Measurements from ENCODE around the gene RAB3B. TPM values are rescaled to one million over a fixed set of nuclear protein-coding genes. Genes with fewer than 3 reads are reported as not detected.
A peak's percentile ranks its signal among the peaks of the same experiment; 100 is the strongest.

The RAB3B gene
- 78.5 and 91.9 TPM in 2 replicates for total RNA-seq (2012; rRNA removed)
- polyA plus RNA-seq (2012; rRNA removed), result 31.4 and 33.6 TPM in 2 replicates
- 10.6 and 11.3 TPM in 2 replicates for polyA plus RNA-seq (2012; cell fraction: cytosol; rRNA removed)
- polyA plus RNA-seq (2012; cell fraction: nucleus; rRNA removed; ENCODE audit: low replicate concordance), result 6.3 and 19.7 TPM in 2 replicates
- percentile 87 among the genes with signal in this experiment for Bru-seq, nascent RNA
- BruChase-seq, experiment 1, labeled RNA remaining after a 6-hour chase, result percentile 94 among the genes with signal in this experiment
- percentile 88 among the genes with signal in this experiment for BruChase-seq, experiment 2, labeled RNA remaining after a 2-hour chase
- long read RNA-seq, full-length matches to known transcripts, result 78 of 125 reads
- long read RNA-seq, partial matches to known transcripts, result 23 of 125 reads
- long read RNA-seq, other reads (novel, unspliced or antisense), result 24 of 125 reads

- no peaks in the 10 kb centered on the region; the same call in 1 of the 2 replicates for H3K27me3 ChIP-seq (ENCODE audit: control insufficient read depth, insufficient read depth, low read length)
- peak within 1 kb of the TSS; percentile 90 for H2BK5ac ChIP-seq (ENCODE audit: low read depth, low read length, poor library complexity, severe bottlenecking)
- no peak within 1 kb of the TSS for H2BK15ac ChIP-seq (ENCODE audit: low read depth, low read length)
- POLR2A ChIA-PET (ENCODE audit: unreplicated experiment), result no interaction called here
- peak within 1 kb of the TSS; percentile 99 for H3K4me3 ChIP-seq (ENCODE audit: insufficient read depth, low read depth, low read length)
- 0 out of 2 replicates have a peak within 1 kb of the TSS, but pooled peaks have one; percentile 6 for H2BK20ac ChIP-seq (ENCODE audit: low read depth, low read length)
- peak; percentile 100 for ATAC-seq (ENCODE audit: low read depth)
- peak; percentile 64 for DNase-seq
- no peak within 1 kb of the TSS; the same call in 1 of the 2 replicates for H3K56ac ChIP-seq (ENCODE audit: extremely low read depth, insufficient read depth, low read length)
- BruUV-seq (replicated peaks), result no TSS peak
- H2BK120ac ChIP-seq (ENCODE audit: low read depth, low read length), result no peak within 1 kb of the TSS
- peak within 1 kb of the TSS; percentile 88 for H3K4me2 ChIP-seq (ENCODE audit: low read depth, low read length)
- dilution Hi-C loops (cut with HindIII; ENCODE audit: low sequenced_read_pairs, unreplicated experiment) (no loop called here), intact Hi-C loops (cut with micrococcal nuclease) (no loop called here), in situ Hi-C loops (cut with MboI; ENCODE audit: low sequenced_read_pairs) (no loop called here)
- peaks cover 26% of the 10 kb centered on the region for H3K9me1 ChIP-seq (ENCODE audit: insufficient read depth, low read length)
- H3K9ac ChIP-seq (ENCODE audit: low read depth, low read length), result peak within 1 kb of the TSS; percentile 74
- peak within 1 kb of the TSS; percentile 87 for H2AK9ac ChIP-seq (replicated peaks; ENCODE audit: low read depth, low read length, poor library complexity)
- peaks cover 4% of the 10 kb centered on the region for H3K4me1 ChIP-seq (ENCODE audit: control insufficient read depth, insufficient read depth, low read length)
- H3K18ac ChIP-seq (ENCODE audit: low read depth, low read length), result no peak within 1 kb of the TSS; the same call in 1 of the 2 replicates
- H3K79me1 ChIP-seq (ENCODE audit: low read depth in 1 of 2, low read length in 2 of 2), result peaks cover 26 to 48% of the 10 kb centered on the region in 2 experiments
- H2AK5ac ChIP-seq (ENCODE audit: low read depth, low read length), result peak within 1 kb of the TSS; percentile 58; the same call in 1 of the 2 replicates
- peak within 1 kb of the TSS; percentile 87 for H2AFZ ChIP-seq (replicated peaks; ENCODE audit: low read length, poor library complexity)
- peak within 1 kb of the TSS; percentile 60; the same call in 1 of the 2 replicates for H3K4ac ChIP-seq (ENCODE audit: low read depth, low read length)
- peak within 1 kb of the TSS; percentile 80 for H3K27ac ChIP-seq (ENCODE audit: insufficient read depth, low read length)
- peak within 1 kb of the TSS; percentile 84 for H3K23ac ChIP-seq (ENCODE audit: low read depth, low read length)
- no peak within 1 kb of the TSS for H4K5ac ChIP-seq (ENCODE audit: low read depth, low read length)
- no peaks in the 10 kb centered on the region for H3K9me3 ChIP-seq (ENCODE audit: control insufficient read depth, insufficient read depth, low read length)
- CTCF ChIA-PET, result no interaction called here
- 0% methylated on average over 21 of the region's 46 CpGs; no CpG with 5 or more reads in 1 of the 2 experiments for WGBS, 2 experiments (ENCODE audit: extremely low coverage in 2 of 2, insufficient read length in 1 of 2)
- H4K20me1 ChIP-seq (ENCODE audit: insufficient read depth, low read length), result peaks cover 2% of the 10 kb centered on the region; the same call in 1 of the 2 replicates
- TF ChIP-seq POLR2A (IDR thresholded peaks at IDR 0.05; ENCODE audit: low read depth, low read length) (0 out of 2 replicates have a peak, but pooled peaks have one; percentile 43), RCOR1 (IDR thresholded peaks at IDR 0.05; ENCODE audit: insufficient replicate concordance, low read length) (no peak)
- H4K8ac ChIP-seq (ENCODE audit: low read depth in 2 of 2, low read length in 2 of 2), result peak within 1 kb of the TSS in 1 of 2 experiments; percentile 52; a peak in 2 of 4 replicates
- H3K36me3 ChIP-seq (ENCODE audit: control insufficient read depth, insufficient read depth, low read length), result peaks cover 2% of the 10 kb centered on the region; the same call in 1 of the 2 replicates
- peak within 1 kb of the TSS; percentile 78 for H3K14ac ChIP-seq (replicated peaks; ENCODE audit: low read depth, low read length)
- 0 out of 2 replicates have a peak within 1 kb of the TSS, but pooled peaks have one; percentile 38 for H4K91ac ChIP-seq (ENCODE audit: insufficient read depth, low read depth, low read length)
These were observed at the start of gene RAB3B for GRCh38 chr1:51990478-51990965. TSS of gene RAB3B (minus strand) at chr1:51990700. CDS start at chr1:51977117, 13,583 bp downstream.

Measured in IMR-90 (cell line).